ENCODE results near the gene TMEM174. TPM values are rescaled to one million over a fixed set of nuclear protein-coding genes. Genes with fewer than 3 reads are reported as not detected.
A peak's percentile ranks its signal among the peaks of the same experiment; 100 is the strongest.
"Not testable (repeated sequence)": the region's sequence is repeated elsewhere in the genome, so short reads cannot be mapped to it uniquely, and the experiment has no call there.

The TMEM174 gene
- total RNA-seq, 1 experiment from 2014 or later: not detected

DNA sequence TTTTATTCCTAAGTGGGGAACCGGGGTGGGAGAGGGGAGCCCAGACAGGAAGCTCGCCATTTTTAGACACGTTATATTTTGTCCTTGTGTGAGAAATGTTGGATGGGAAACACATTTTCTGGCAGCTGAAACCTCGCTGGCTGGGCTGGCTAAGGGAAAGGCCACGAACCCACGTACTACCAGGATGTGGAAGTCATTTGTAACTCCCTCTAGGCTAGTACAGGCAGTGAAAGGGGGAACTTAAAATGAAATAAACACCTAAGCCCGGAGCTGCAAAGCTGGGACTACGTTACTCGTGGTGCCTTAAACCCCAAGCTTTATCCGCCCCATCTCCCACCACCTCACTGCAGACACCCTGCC, 42.5 kb downstream of the TMEM174 start:
- DNase-seq (ENCODE audit: low spot score): no peak
- in situ Hi-C loops (cut with HindIII; ENCODE audit: low sequenced_read_pairs): no loop called here

DNA sequence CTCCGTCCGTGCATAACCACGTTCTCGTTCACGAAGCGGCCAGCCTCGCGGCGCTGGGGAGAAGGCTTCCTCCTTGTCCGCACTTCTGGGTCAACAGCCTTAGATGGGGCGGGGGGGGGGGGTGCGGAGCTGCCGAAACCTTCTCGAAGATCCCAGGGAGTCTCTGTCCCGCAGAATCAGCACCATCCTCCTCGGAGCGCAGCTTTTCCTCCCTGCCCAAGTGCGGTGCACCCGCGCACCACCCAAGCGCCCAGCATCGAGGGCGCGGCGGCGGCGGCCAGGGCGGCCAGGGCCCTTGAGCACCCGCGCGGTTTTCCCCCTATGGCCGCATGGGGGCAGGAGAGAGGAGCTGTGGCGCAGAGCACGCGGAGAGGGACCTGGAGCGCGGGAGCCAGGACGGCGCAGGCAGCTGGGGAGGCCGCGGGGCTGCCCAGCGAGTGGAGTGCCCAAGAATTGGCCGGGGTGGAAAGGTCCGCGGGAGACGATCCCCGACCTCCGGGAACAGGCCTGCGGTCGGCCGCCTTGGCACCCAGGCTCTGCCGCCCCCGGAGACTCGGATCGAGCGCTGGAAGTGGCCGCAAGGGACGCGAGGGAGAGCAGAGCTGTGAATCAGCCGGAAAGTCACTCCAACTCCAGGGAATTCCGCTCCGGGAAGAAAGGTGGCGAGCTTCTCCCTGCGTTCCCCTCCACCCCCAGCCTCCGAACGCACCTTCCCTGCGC, 43.1 kb downstream of the TMEM174 start:
- in situ Hi-C loops (cut with HindIII; ENCODE audit: low sequenced_read_pairs): no loop called here

DNA sequence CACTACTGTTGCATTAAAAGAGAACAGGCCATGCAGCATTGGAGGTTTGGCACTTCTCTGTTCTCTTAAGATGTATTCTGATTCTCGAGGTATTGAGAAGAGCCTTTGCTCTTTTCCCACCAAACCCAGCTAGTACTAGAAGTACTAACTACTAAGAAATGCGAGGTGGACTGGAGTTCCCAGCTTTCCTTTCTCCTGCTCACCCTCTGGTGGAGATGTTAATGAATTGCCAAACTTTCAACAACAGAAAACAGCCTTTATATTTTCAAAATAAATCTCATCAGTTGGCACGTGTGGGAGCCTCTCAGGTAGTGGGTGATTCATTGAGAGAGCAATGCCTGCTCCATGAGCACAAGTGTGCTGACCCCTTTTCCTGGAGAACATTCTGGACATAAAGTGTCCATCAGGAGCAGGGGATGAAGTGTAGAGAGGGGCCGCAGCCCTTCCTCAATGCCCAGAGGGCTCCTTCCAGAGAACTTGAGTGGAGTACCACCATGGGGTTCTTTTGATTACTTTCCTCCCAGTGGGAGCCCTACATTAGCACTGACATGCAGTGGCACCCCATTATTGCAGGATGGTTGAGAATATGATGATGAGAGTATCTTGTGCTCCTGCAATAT, 45.7 kb downstream of the TMEM174 start:
- in situ Hi-C loops (cut with HindIII; ENCODE audit: low sequenced_read_pairs): no loop called here
- peak; percentile 6 for DNase-seq (ENCODE audit: low spot score)

More for the DNA sequence above, 43.1 kb downstream of the TMEM174 start:
- peak; percentile 71 for DNase-seq (ENCODE audit: low spot score)

DNA sequence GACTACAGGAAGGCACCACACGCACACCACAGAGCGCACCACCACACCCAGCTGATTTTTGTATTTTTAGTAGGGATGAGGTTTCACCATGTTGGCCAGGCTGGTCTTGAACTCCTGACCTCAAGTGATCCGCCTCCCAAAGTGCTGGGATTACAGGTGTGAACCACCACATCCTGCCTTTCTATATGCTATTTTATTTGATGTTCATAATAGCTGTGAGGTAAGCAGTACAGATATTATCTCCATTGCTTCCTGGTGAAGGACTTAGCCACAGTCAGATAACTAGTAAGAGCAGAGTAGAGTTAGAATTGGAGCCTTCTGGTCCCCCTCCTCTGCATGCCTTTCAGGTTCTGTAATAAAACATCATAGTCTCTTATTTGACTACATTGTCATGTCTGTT, 46.3 kb downstream of the TMEM174 start:
- in situ Hi-C loops (cut with HindIII; ENCODE audit: low sequenced_read_pairs); DNase-seq (ENCODE audit: low spot score): not testable (repeated sequence)

DNA sequence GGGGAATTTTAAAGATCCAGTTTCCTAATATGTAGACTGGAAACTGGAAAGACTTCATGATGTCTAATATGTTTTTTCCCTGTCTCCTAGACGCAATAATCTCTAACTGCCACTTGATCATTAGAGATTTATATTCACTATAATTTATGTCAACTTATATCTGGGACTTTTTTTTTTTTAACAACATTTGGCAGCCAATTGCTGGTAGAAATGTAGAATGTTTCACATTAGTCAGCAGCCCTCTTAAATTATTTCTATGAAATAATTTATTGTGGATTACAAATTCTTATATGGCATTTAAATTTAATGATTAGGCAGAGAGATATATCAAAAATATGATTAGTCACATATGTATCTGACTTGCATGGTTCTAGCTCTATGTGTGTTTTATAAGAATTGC, 48.2 kb downstream of the TMEM174 start:
- DNase-seq (ENCODE audit: low spot score): no peak
- in situ Hi-C loops (cut with HindIII; ENCODE audit: low sequenced_read_pairs): no loop called here

GRCh38 chr5:73221726-73222125, 48.7 kb downstream of the TMEM174 start:
- in situ Hi-C loops (cut with HindIII; ENCODE audit: low sequenced_read_pairs): no loop called here
- no peak for DNase-seq (ENCODE audit: low spot score)

DNA sequence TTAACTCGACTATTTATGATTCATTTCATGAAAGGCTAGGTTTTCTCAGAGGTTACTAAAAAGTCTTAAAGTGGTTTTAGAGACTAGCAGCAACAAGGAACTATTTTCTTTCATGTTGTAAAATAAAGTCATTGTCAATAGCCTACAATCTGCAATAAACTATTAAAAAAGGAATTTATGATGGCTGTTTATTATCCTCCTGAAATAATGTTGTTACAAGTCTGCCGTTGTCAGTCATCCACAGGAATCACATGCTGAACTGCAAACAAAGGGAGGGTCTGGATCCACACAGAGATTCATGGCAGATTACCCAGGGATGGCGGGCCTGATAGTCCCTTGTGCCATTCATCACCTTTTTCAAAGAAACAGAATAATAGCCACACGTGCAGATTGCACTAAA, 49.2 kb downstream of the TMEM174 start:
- no peak for DNase-seq (ENCODE audit: low spot score)
- in situ Hi-C loops (cut with HindIII; ENCODE audit: low sequenced_read_pairs): no loop called here

Other genes with a start within 250 kb of the TMEM174 start
- 9.6 and 10.9 TPM in 2 replicates for gene FCHO2, start 217.2 kb upstream of the TMEM174 start, total RNA-seq (2014; rRNA removed; shearing (Covaris generic))
- gene TMEM171, start 52.6 kb upstream of the TMEM174 start, total RNA-seq (2014; rRNA removed; shearing (Covaris generic)): not detected in 2 replicates

Data from G401 (cell line).